ENCODE data around the gene CELF2.

CELF2 gene

GRCh38 chr10:11261143-11261542 is 243.5 kb downstream of the CELF2 start:
- no peak overlapping the region for H3K27ac ChIP-seq (ENCODE audit: low read depth, low read length)
- no peak overlapping the region for H3K4me3 ChIP-seq (ENCODE audit: low read length)
- H3K4me1 ChIP-seq (ENCODE audit: control insufficient read depth, insufficient read depth, low read length), result peaks cover 7% of the 10 kb centered on the region
- no peak overlapping the region for H3K9ac ChIP-seq (ENCODE audit: low read length)
- H3K27me3 ChIP-seq (ENCODE audit: control insufficient read depth, insufficient read depth, low read length), result no peaks in the 10 kb centered on the region
- peaks cover 13% of the 10 kb centered on the region for H3K36me3 ChIP-seq (ENCODE audit: control insufficient read depth, insufficient read depth, low read length)

GRCh38 chr10:11261687-11262493 is 244.2 kb downstream of the CELF2 start:
- Histone ChIP-seq H3K36me3 (ENCODE audit: control insufficient read depth, insufficient read depth, low read length) (peaks cover 13% of the 10 kb centered on the region), H3K9ac (ENCODE audit: low read length) (no peak overlapping the region), H3K27ac (ENCODE audit: low read depth, low read length) (no peak overlapping the region), H3K4me1 (ENCODE audit: control insufficient read depth, insufficient read depth, low read length) (peaks cover 7% of the 10 kb centered on the region), H3K4me3 (ENCODE audit: low read length) (no peak overlapping the region), H3K27me3 (ENCODE audit: control insufficient read depth, insufficient read depth, low read length) (no peaks in the 10 kb centered on the region)

- no peak overlapping the region for H3K27ac ChIP-seq (ENCODE audit: low read depth, low read length)
- peaks cover 7% of the 10 kb centered on the region for H3K4me1 ChIP-seq (ENCODE audit: control insufficient read depth, insufficient read depth, low read length)
- H3K36me3 ChIP-seq (ENCODE audit: control insufficient read depth, insufficient read depth, low read length), result peaks cover 10% of the 10 kb centered on the region
Observed at GRCh38 chr10:11262494-11263345, 245.0 kb downstream of the CELF2 start.

GRCh38 chr10:11263767-11264166 is 246.1 kb downstream of the CELF2 start:
- H3K36me3 ChIP-seq (ENCODE audit: control insufficient read depth, insufficient read depth, low read length), result peaks cover 6% of the 10 kb centered on the region
- H3K27ac ChIP-seq (ENCODE audit: low read depth, low read length), result no peak overlapping the region
- H3K9ac ChIP-seq (ENCODE audit: low read length), result no peak overlapping the region
- H3K27me3 ChIP-seq (ENCODE audit: control insufficient read depth, insufficient read depth, low read length), result no peaks in the 10 kb centered on the region
- H3K4me1 ChIP-seq (ENCODE audit: control insufficient read depth, insufficient read depth, low read length), result peaks cover 7% of the 10 kb centered on the region
- H3K4me3 ChIP-seq (ENCODE audit: low read length), result no peak overlapping the region

More at GRCh38 chr10:11262494-11263345, 245.0 kb downstream of the CELF2 start:
- Histone ChIP-seq H3K27me3 (ENCODE audit: control insufficient read depth, insufficient read depth, low read length) (no peaks in the 10 kb centered on the region), H3K4me3 (ENCODE audit: low read length) (no peak overlapping the region), H3K9ac (ENCODE audit: low read length) (no peak overlapping the region)

GRCh38 chr10:11264296-11265048 is 246.8 kb downstream of the CELF2 start:
- no peak overlapping the region for H3K27ac ChIP-seq (ENCODE audit: low read depth, low read length)
- H3K4me3 ChIP-seq (ENCODE audit: low read length), result no peak overlapping the region

GRCh38 chr10:11265484-11265883 is 247.8 kb downstream of the CELF2 start:
- Histone ChIP-seq H3K4me3 (ENCODE audit: low read length) (no peak overlapping the region), H3K36me3 (ENCODE audit: control insufficient read depth, insufficient read depth, low read length) (peaks cover 6% of the 10 kb centered on the region), H3K4me1 (ENCODE audit: control insufficient read depth, insufficient read depth, low read length) (peaks cover 7% of the 10 kb centered on the region), H3K27me3 (ENCODE audit: control insufficient read depth, insufficient read depth, low read length) (no peaks in the 10 kb centered on the region), H3K9ac (ENCODE audit: low read length) (no peak overlapping the region), H3K27ac (ENCODE audit: low read depth, low read length) (no peak overlapping the region)

More at GRCh38 chr10:11264296-11265048, 246.8 kb downstream of the CELF2 start:
- H3K27me3 ChIP-seq (ENCODE audit: control insufficient read depth, insufficient read depth, low read length), result no peaks in the 10 kb centered on the region
- peaks cover 7% of the 10 kb centered on the region for H3K4me1 ChIP-seq (ENCODE audit: control insufficient read depth, insufficient read depth, low read length)
- peaks cover 6% of the 10 kb centered on the region for H3K36me3 ChIP-seq (ENCODE audit: control insufficient read depth, insufficient read depth, low read length)
- no peak overlapping the region for H3K9ac ChIP-seq (ENCODE audit: low read length)

- Histone ChIP-seq H3K36me3 (ENCODE audit: control insufficient read depth, insufficient read depth, low read length) (peaks cover 6% of the 10 kb centered on the region), H3K9ac (ENCODE audit: low read length) (no peak overlapping the region), H3K4me1 (ENCODE audit: control insufficient read depth, insufficient read depth, low read length) (peaks cover 6% of the 10 kb centered on the region), H3K4me3 (ENCODE audit: low read length) (no peak overlapping the region), H3K27ac (ENCODE audit: low read depth, low read length) (no peak overlapping the region), H3K27me3 (ENCODE audit: control insufficient read depth, insufficient read depth, low read length) (no peaks in the 10 kb centered on the region)
Observed at GRCh38 chr10:11266426-11266825, 248.8 kb downstream of the CELF2 start.

GRCh38 chr10:11270135-11270857 is 252.6 kb downstream of the CELF2 start:
- Histone ChIP-seq H3K36me3 (ENCODE audit: control insufficient read depth, insufficient read depth, low read length) (peaks cover 8% of the 10 kb centered on the region), H3K27ac (ENCODE audit: low read depth, low read length) (no peak overlapping the region), H3K9ac (ENCODE audit: low read length) (no peak overlapping the region), H3K4me1 (ENCODE audit: control insufficient read depth, insufficient read depth, low read length) (no peaks in the 10 kb centered on the region), H3K4me3 (ENCODE audit: low read length) (no peak overlapping the region), H3K27me3 (ENCODE audit: control insufficient read depth, insufficient read depth, low read length) (no peaks in the 10 kb centered on the region)

GRCh38 chr10:11270858-11271179 is 253.1 kb downstream of the CELF2 start:
- no peak overlapping the region for H3K4me3 ChIP-seq (ENCODE audit: low read length)
- no peak overlapping the region for H3K27ac ChIP-seq (ENCODE audit: low read depth, low read length)
- no peaks in the 10 kb centered on the region for H3K4me1 ChIP-seq (ENCODE audit: control insufficient read depth, insufficient read depth, low read length)
- no peak overlapping the region for H3K9ac ChIP-seq (ENCODE audit: low read length)
- H3K36me3 ChIP-seq (ENCODE audit: control insufficient read depth, insufficient read depth, low read length), result peaks cover 8% of the 10 kb centered on the region
- no peaks in the 10 kb centered on the region for H3K27me3 ChIP-seq (ENCODE audit: control insufficient read depth, insufficient read depth, low read length)

GRCh38 chr10:11272915-11273389 is 255.3 kb downstream of the CELF2 start:
- H3K27me3 ChIP-seq (ENCODE audit: control insufficient read depth, insufficient read depth, low read length), result no peaks in the 10 kb centered on the region
- peaks cover 10% of the 10 kb centered on the region for H3K36me3 ChIP-seq (ENCODE audit: control insufficient read depth, insufficient read depth, low read length)
- no peak overlapping the region for H3K9ac ChIP-seq (ENCODE audit: low read length)
- H3K4me3 ChIP-seq (ENCODE audit: low read length), result no peak overlapping the region
- H3K4me1 ChIP-seq (ENCODE audit: control insufficient read depth, insufficient read depth, low read length), result no peaks in the 10 kb centered on the region
- no peak overlapping the region for H3K27ac ChIP-seq (ENCODE audit: low read depth, low read length)

- Histone ChIP-seq H3K4me1 (ENCODE audit: control insufficient read depth, insufficient read depth, low read length) (no peaks in the 10 kb centered on the region), H3K27me3 (ENCODE audit: control insufficient read depth, insufficient read depth, low read length) (no peaks in the 10 kb centered on the region), H3K27ac (ENCODE audit: low read depth, low read length) (no peak overlapping the region), H3K9ac (ENCODE audit: low read length) (no peak overlapping the region), H3K36me3 (ENCODE audit: control insufficient read depth, insufficient read depth, low read length) (peaks cover 10% of the 10 kb centered on the region), H3K4me3 (ENCODE audit: low read length) (no peak overlapping the region)
Observed at GRCh38 chr10:11274452-11274851, 256.8 kb downstream of the CELF2 start.

Measured in rectal smooth muscle tissue (tissue), 1 donor.